Stimulated activated naive CD8-positive, alpha-beta T cell treated with anti-CD3 and anti-CD28 coated beads, Interleukin-15, Interleukin-2, amounts not matched to agents 100 ng/mL and 50 ng/mL, for 24 hours (primary cell): ENCODE measurements around the gene NRARP.

ENCODE experiments used
- H3K27ac Mint-ChIP-seq: one replicate; pipeline ENCODE4 v1.8.0; 2021; ENCODE audit warnings: mild to moderate bottlenecking, mixed read lengths
- H3K27me3 Mint-ChIP-seq: one replicate; pipeline ENCODE4 v1.8.0; 2021; ENCODE audit warnings: mixed read lengths
- H3K36me3 Mint-ChIP-seq: one replicate; pipeline ENCODE4 v1.8.0; 2021; ENCODE audit warnings: low read depth, mixed read lengths
- H3K4me1 Mint-ChIP-seq: one replicate; pipeline ENCODE4 v1.8.0; 2021; ENCODE audit warnings: low read depth, mixed read lengths
- H3K4me3 Mint-ChIP-seq: one replicate; pipeline ENCODE4 v1.8.0; 2021; ENCODE audit warnings: mild to moderate bottlenecking, mixed read lengths
- H3K9me3 Mint-ChIP-seq: one replicate; pipeline ENCODE4 v1.8.0; 2021; ENCODE audit warnings: mixed read lengths

NRARP gene

GRCh38 chr9:137255448-137256114, 46.5 kb downstream of the NRARP start:
- peak overlapping the region; percentile 61 for H3K27ac Mint-ChIP-seq
- no peaks in the 10 kb centered on the region for H3K27me3 Mint-ChIP-seq
- no peaks in the 10 kb centered on the region for H3K9me3 Mint-ChIP-seq
- H3K4me1 Mint-ChIP-seq = peaks cover 17% of the 10 kb centered on the region
- peak overlapping the region; percentile 86 for H3K4me3 Mint-ChIP-seq
- peaks cover 8% of the 10 kb centered on the region for H3K36me3 Mint-ChIP-seq

GRCh38 chr9:137254624-137255447, 47.2 kb downstream of the NRARP start, which contains the start of gene NELFB:
Gene NELFB, plus strand, starts transcription at chr9:137255327.
- H3K36me3 Mint-ChIP-seq = peaks cover 8% of the 10 kb centered on the region
- H3K9me3 Mint-ChIP-seq = no peaks in the 10 kb centered on the region
- no peaks in the 10 kb centered on the region for H3K27me3 Mint-ChIP-seq
- H3K27ac Mint-ChIP-seq = peak within 1 kb of the TSS; percentile 85
- peaks cover 17% of the 10 kb centered on the region for H3K4me1 Mint-ChIP-seq
- H3K4me3 Mint-ChIP-seq = peak within 1 kb of the TSS; percentile 86

GRCh38 chr9:137253717-137254623, 48.1 kb downstream of the NRARP start:
- Mint-ChIP-seq H3K36me3 (peaks cover 4% of the 10 kb centered on the region), H3K9me3 (no peaks in the 10 kb centered on the region), H3K4me3 (peak overlapping the region; percentile 81), H3K27ac (peak overlapping the region; percentile 85), H3K27me3 (no peaks in the 10 kb centered on the region), H3K4me1 (peaks cover 17% of the 10 kb centered on the region)

- H3K4me1 Mint-ChIP-seq = peaks cover 17% of the 10 kb centered on the region
- H3K27ac Mint-ChIP-seq = no peak overlapping the region
- no peaks in the 10 kb centered on the region for H3K27me3 Mint-ChIP-seq
- no peaks in the 10 kb centered on the region for H3K36me3 Mint-ChIP-seq
- H3K9me3 Mint-ChIP-seq = no peaks in the 10 kb centered on the region
- H3K4me3 Mint-ChIP-seq = no peak overlapping the region
Measured at GRCh38 chr9:137252555-137253506, 49.2 kb downstream of the NRARP start.

- no peaks in the 10 kb centered on the region for H3K9me3 Mint-ChIP-seq
- H3K27ac Mint-ChIP-seq = no peak overlapping the region
- H3K27me3 Mint-ChIP-seq = no peaks in the 10 kb centered on the region
- peaks cover 11% of the 10 kb centered on the region for H3K4me1 Mint-ChIP-seq
- H3K36me3 Mint-ChIP-seq = no peaks in the 10 kb centered on the region
- no peak overlapping the region for H3K4me3 Mint-ChIP-seq
Measured at GRCh38 chr9:137251490-137252268, 50.4 kb downstream of the NRARP start.

- no peak within 1 kb of the TSS for H3K4me3 Mint-ChIP-seq
- peaks cover 6% of the 10 kb centered on the region for H3K4me1 Mint-ChIP-seq
- H3K9me3 Mint-ChIP-seq = no peaks in the 10 kb centered on the region
- H3K27ac Mint-ChIP-seq = no peak within 1 kb of the TSS
- no peaks in the 10 kb centered on the region for H3K36me3 Mint-ChIP-seq
- no peaks in the 10 kb centered on the region for H3K27me3 Mint-ChIP-seq
Measured at GRCh38 chr9:137251194-137251461, 50.9 kb downstream of the NRARP start, which contains the start of gene STPG3. Gene STPG3, plus strand, starts transcription at chr9:137251286. Its CDS starts 1 bp downstream, at chr9:137251287.

GRCh38 chr9:137250329-137251193, 51.5 kb downstream of the NRARP start:
- Mint-ChIP-seq H3K27ac (no peak overlapping the region), H3K36me3 (no peaks in the 10 kb centered on the region), H3K9me3 (no peaks in the 10 kb centered on the region), H3K4me3 (no peak overlapping the region), H3K4me1 (peaks cover 5% of the 10 kb centered on the region), H3K27me3 (no peaks in the 10 kb centered on the region)
